Left lung (tissue), 10 donors: Measurements from ENCODE around the gene COL4A4. TPM values are rescaled to one million over a fixed set of nuclear protein-coding genes. Genes with fewer than 3 reads are reported as not detected.

Source experiments
- ATAC-seq: fragments of 200-7000 bp; cut with Tn5 transposase; one replicate; pipeline ENCODE4 v1.9.1; 2020; ENCODE audit warnings: moderate library complexity
- DNase-seq, 4 donors: peaks; one replicate each; pipeline ENCODE4 v3.0.0-alpha.2; 2013 to 2020
- H3K27ac ChIP-seq, 2 donors: fragments of 200-600 bp; sonication (generic) in 1 of 2; one replicate each; pipeline versions ENCODE4 v1.5.0 to v1.8.0; 2020 to 2021
- H3K27me3 ChIP-seq, 2 donors: fragments of 200-600 bp; sonication (generic) in 1 of 2; one replicate each; pipeline versions ENCODE4 v1.5.0 to v1.8.0; 2020 to 2021
- H3K36me3 ChIP-seq, 2 donors: fragments of 200-600 bp; sonication (generic) in 1 of 2; one replicate each; pipeline versions ENCODE4 v1.5.0 to v1.8.0; 2020 to 2021
- H3K4me1 ChIP-seq, 2 donors: fragments of 200-600 bp; one replicate each; pipeline ENCODE4 v1.8.0; 2021
- H3K4me3 ChIP-seq, 2 donors: fragments of 200-600 bp; sonication (generic) in 1 of 2; one replicate each; pipeline versions ENCODE4 v1.5.0 to v1.8.0; 2020 to 2021; ENCODE audit warnings: mild to moderate bottlenecking in 1 of 2
- H3K9me3 ChIP-seq, 2 donors: fragments of 200-600 bp; sonication (generic) in 1 of 2; one replicate each; pipeline versions ENCODE4 v1.5.0 to v1.8.0; 2020 to 2021
- CTCF ChIP-seq, 2 donors: fragments of 200-600 bp; sonication (generic) in 1 of 2; IDR thresholded peaks; one replicate each; pipeline versions ENCODE4 v1.5.0 to v1.8.0; 2021; ENCODE audit warnings: antibody characterized with exemption in 2 of 2
- intact Hi-C, 2 donors: fragments of 100-400 bp; cut with DNase I; formaldehyde crosslinking; loops; one replicate each; pipeline versions ENCODE4 v1.11.2 to v1.14.2; 2022
- polyA plus RNA-seq, 6 donors: library from polyadenylated mRNA; unstranded; fragments of 120-200 nt; gene quantifications; one replicate each; pipeline ENCODE4 v1.2.1, GENCODE V29; 2013; ENCODE audit not compliant: insufficient read length in 6 of 6
- total RNA-seq, 2 donors: library from RNA; stranded (reverse); fragmentation: NEBNext Ultra II Directional; extraction: Animal tissue kit (Norgen Biotek cat#: 25700); gene quantifications; one replicate each; pipeline ENCODE4 v1.2.1, GENCODE V29; 2021
- donor health status: DM: no; HTN: yes; CAD: no.
- donor health status: DM: no; HTN: no; CAD: no.

COL4A4 gene
- total and polyA plus RNA-seq, 8 donors = 5.4 to 51.2 (median 10.2) TPM

DNA sequence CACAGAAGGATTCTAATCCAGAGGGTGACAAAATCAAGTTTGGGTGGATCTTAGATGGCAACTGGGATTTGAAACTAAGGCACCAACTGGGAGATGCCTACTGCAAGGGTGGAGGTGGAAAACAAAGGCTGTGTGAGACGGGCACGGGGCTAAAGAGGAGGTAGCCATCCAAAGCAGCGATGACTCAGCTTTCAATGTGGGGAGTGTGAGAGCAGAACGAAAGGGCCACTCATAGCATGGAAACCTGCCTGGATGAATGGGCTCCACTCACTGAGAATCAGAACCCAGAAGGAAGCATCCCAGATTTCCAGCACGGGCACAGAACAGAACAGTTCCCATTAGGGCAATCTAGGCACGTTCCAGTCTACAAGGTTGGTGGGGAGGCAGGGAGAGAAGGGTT is 159.5 kb downstream of the COL4A4 start:
- Histone ChIP-seq H3K27me3 (no peaks in the 10 kb centered on the region), H3K36me3 (peaks cover 0 to 9% of the 10 kb centered on the region in 2 donors), H3K27ac (no peak overlapping the region), H3K4me1 (no peaks in the 10 kb centered on the region), H3K9me3 (no peaks in the 10 kb centered on the region), H3K4me3 (no peak overlapping the region)
- ATAC-seq (no peak), DNase-seq (no peak)
- no peak for TF ChIP-seq CTCF (IDR thresholded peaks at IDR 0.05)
- intact Hi-C loops = no loop called here

GRCh38 chr2:227000123-227000522 is 163.9 kb downstream of the COL4A4 start:
- ATAC-seq = no peak
- H3K9me3 ChIP-seq = no peaks in the 10 kb centered on the region
- no peaks in the 10 kb centered on the region for H3K4me1 ChIP-seq
- no peak for TF ChIP-seq CTCF (IDR thresholded peaks at IDR 0.05)
- DNase-seq = no peak
- intact Hi-C loops = no loop called here
- H3K4me3 ChIP-seq = no peak overlapping the region
- no peak overlapping the region for H3K27ac ChIP-seq
- peaks cover 0 to 21% of the 10 kb centered on the region in 2 donors for H3K36me3 ChIP-seq
- H3K27me3 ChIP-seq = no peaks in the 10 kb centered on the region

DNA sequence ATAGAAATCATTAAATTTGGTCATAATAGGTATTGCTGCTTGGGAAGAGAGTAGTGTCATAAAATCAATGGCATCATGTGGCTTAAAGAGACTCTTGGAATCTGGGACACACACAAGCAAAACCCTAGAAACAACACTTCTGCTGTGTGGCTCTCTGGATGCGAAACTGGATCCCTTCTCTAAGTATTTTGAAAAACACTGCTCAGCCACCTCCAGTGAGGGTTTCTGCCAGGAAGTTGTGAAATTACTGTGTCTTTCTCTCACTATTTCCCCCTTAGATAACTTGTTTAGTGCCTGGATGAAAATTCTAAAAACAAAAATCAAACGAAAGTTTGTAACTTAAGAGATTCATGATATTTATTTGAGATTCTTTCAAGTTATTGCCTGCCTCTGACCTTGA is 164.3 kb downstream of the COL4A4 start:
- DNase-seq (no peak), ATAC-seq (no peak)
- H3K4me1 ChIP-seq = no peaks in the 10 kb centered on the region
- H3K9me3 ChIP-seq = no peaks in the 10 kb centered on the region
- H3K27me3 ChIP-seq = no peaks in the 10 kb centered on the region
- H3K4me3 ChIP-seq = no peak overlapping the region
- no peak overlapping the region for H3K27ac ChIP-seq
- intact Hi-C loops = no loop called here
- H3K36me3 ChIP-seq = peaks cover 0 to 21% of the 10 kb centered on the region in 2 donors
- no peak for TF ChIP-seq CTCF (IDR thresholded peaks at IDR 0.05)

DNA sequence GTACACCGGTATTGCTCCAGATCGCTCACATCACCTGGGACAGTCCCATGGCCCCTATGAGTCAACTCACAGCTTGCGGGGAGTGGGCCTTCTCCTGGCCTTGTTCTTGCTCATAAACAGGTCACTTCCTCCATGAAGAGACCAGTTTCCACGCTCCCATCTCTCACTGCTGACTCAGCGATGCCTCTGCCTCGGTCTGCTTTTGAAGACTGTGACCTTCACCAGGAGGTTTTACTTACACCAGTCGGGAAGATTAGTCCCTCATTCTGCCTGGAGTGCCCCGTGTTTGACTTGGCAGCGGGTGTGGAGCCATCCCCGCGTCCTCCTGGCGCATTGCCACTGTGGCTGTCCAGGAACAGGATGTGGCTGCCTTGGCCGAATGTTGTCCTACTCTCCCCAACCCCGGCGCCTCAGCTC is 168.4 kb downstream of the COL4A4 start:
- no peaks in the 10 kb centered on the region for H3K9me3 ChIP-seq
- H3K27me3 ChIP-seq = no peaks in the 10 kb centered on the region
- H3K27ac ChIP-seq = no peak overlapping the region
- no peak for TF ChIP-seq CTCF (IDR thresholded peaks at IDR 0.05)
- no peak overlapping the region for H3K4me3 ChIP-seq
- peak in 1 of 4 donors; percentile 72 for DNase-seq
- H3K36me3 ChIP-seq = peaks cover 0 to 18% of the 10 kb centered on the region in 2 donors
- intact Hi-C loops = no loop called here
- ATAC-seq = no peak
- no peaks in the 10 kb centered on the region for H3K4me1 ChIP-seq

- peaks cover 0 to 17% of the 10 kb centered on the region in 2 donors for H3K36me3 ChIP-seq
- H3K4me1 ChIP-seq = no peaks in the 10 kb centered on the region
- intact Hi-C loops = no loop called here
- DNase-seq (no peak), ATAC-seq (no peak)
- no peaks in the 10 kb centered on the region for H3K27me3 ChIP-seq
- no peak overlapping the region for H3K4me3 ChIP-seq
- no peak overlapping the region for H3K27ac ChIP-seq
- no peak for TF ChIP-seq CTCF (IDR thresholded peaks at IDR 0.05)
- H3K9me3 ChIP-seq = no peaks in the 10 kb centered on the region
Measured at GRCh38 chr2:226994775-226995174, 169.2 kb downstream of the COL4A4 start.
